ENCODE results near the gene OR6F1. TPM values are rescaled to one million over a fixed set of nuclear protein-coding genes. Genes with fewer than 3 reads are reported as not detected.

OR6F1 gene
- total RNA-seq, 1 donor from 2014 or later: not detected

- Histone ChIP-seq H3K79me2 (ENCODE audit: insufficient read depth, low read length) (no peaks in the 10 kb centered on the region), H2AFZ (ENCODE audit: low read depth, low read length) (no peak overlapping the region), H3K9me3 (ENCODE audit: insufficient read depth, low read depth, low read length) (peaks cover 10% of the 10 kb centered on the region), H3K36me3 (ENCODE audit: insufficient read depth, low read length) (no peaks in the 10 kb centered on the region), H3K4me2 (ENCODE audit: low read length) (no peak overlapping the region), H3K4me3 (ENCODE audit: insufficient read depth, low read depth, low read length) (no peak overlapping the region), H4K20me1 (ENCODE audit: insufficient read depth, low read length) (no peaks in the 10 kb centered on the region), H3K9ac (ENCODE audit: low read length) (no peak overlapping the region), H3K27ac (ENCODE audit: low read depth, low read length) (no peak overlapping the region), H3K27me3 (ENCODE audit: insufficient read depth, low read length) (no peaks in the 10 kb centered on the region), H3K4me1 (ENCODE audit: insufficient read depth, low read length) (peaks cover 8% of the 10 kb centered on the region)
- Mint-ChIP-seq H3K4me1 (ENCODE audit: low read depth, unreplicated experiment) (peaks cover 6% of the 10 kb centered on the region), H3K27me3 (ENCODE audit: low read depth, unreplicated experiment) (no peaks in the 10 kb centered on the region), H3K36me3 (ENCODE audit: low read depth, unreplicated experiment) (no peaks in the 10 kb centered on the region), H3K9me3 (ENCODE audit: unreplicated experiment) (peaks cover 2% of the 10 kb centered on the region), H3K27ac (ENCODE audit: unreplicated experiment) (no peak overlapping the region), H3K4me3 (ENCODE audit: unreplicated experiment) (no peak overlapping the region)
- TF ChIP-seq EZH2 (IDR thresholded peaks at IDR 0.05; ENCODE audit: insufficient read depth, low read length): no peak
- no peak for TF ChIP-seq CTCF (IDR thresholded peaks at IDR 0.05; ENCODE audit: insufficient read depth, low read depth, low read length)
- DNase-seq (ENCODE audit: low read depth) (no peak), FAIRE-seq (no peak)
Measured at GRCh38 chr1:247749870-247750269, 33.4 kb upstream of the OR6F1 start.

- H3K36me3 Mint-ChIP-seq (ENCODE audit: low read depth, unreplicated experiment): no peaks in the 10 kb centered on the region
- FAIRE-seq (no peak), DNase-seq (ENCODE audit: low read depth) (no peak)
- H3K9ac ChIP-seq (ENCODE audit: low read length): peak within 1 kb of the TSS; percentile 48
- H3K27me3 ChIP-seq (ENCODE audit: insufficient read depth, low read length): no peaks in the 10 kb centered on the region
- no peak within 1 kb of the TSS for H3K4me3 ChIP-seq (ENCODE audit: insufficient read depth, low read depth, low read length)
- peaks cover 2% of the 10 kb centered on the region for H3K9me3 Mint-ChIP-seq (ENCODE audit: unreplicated experiment)
- H3K4me2 ChIP-seq (ENCODE audit: low read length): peak within 1 kb of the TSS; percentile 21
- no peaks in the 10 kb centered on the region for H3K79me2 ChIP-seq (ENCODE audit: insufficient read depth, low read length)
- peak within 1 kb of the TSS; percentile 27 for H3K4me3 Mint-ChIP-seq (ENCODE audit: unreplicated experiment)
- no peaks in the 10 kb centered on the region for H3K27me3 Mint-ChIP-seq (ENCODE audit: low read depth, unreplicated experiment)
- peak within 1 kb of the TSS; percentile 96 for H3K27ac Mint-ChIP-seq (ENCODE audit: unreplicated experiment)
- H4K20me1 ChIP-seq (ENCODE audit: insufficient read depth, low read length): no peaks in the 10 kb centered on the region
- peak within 1 kb of the TSS; percentile 80 for H3K27ac ChIP-seq (ENCODE audit: low read depth, low read length)
- H3K4me1 Mint-ChIP-seq (ENCODE audit: low read depth, unreplicated experiment): peaks cover 6% of the 10 kb centered on the region
- no peak within 1 kb of the TSS for H2AFZ ChIP-seq (ENCODE audit: low read depth, low read length)
- peaks cover 8% of the 10 kb centered on the region for H3K4me1 ChIP-seq (ENCODE audit: insufficient read depth, low read length)
- peaks cover 10% of the 10 kb centered on the region for H3K9me3 ChIP-seq (ENCODE audit: insufficient read depth, low read depth, low read length)
- TF ChIP-seq CTCF (IDR thresholded peaks at IDR 0.05; ENCODE audit: insufficient read depth, low read depth, low read length): no peak
- no peak for TF ChIP-seq EZH2 (IDR thresholded peaks at IDR 0.05; ENCODE audit: insufficient read depth, low read length)
- no peaks in the 10 kb centered on the region for H3K36me3 ChIP-seq (ENCODE audit: insufficient read depth, low read length)
Measured at GRCh38 chr1:247748041-247748440, 31.6 kb upstream of the OR6F1 start, which contains the start of gene OR14A2. TSS of gene OR14A2 (minus strand) at chr1:247748141.

GRCh38 chr1:247747616-247748015 lies 31.2 kb upstream of the OR6F1 start:
- H3K4me3 ChIP-seq (ENCODE audit: insufficient read depth, low read depth, low read length): no peak overlapping the region
- no peaks in the 10 kb centered on the region for H3K27me3 Mint-ChIP-seq (ENCODE audit: low read depth, unreplicated experiment)
- H3K9ac ChIP-seq (ENCODE audit: low read length): peak overlapping the region; percentile 48
- peak overlapping the region; percentile 21 for H3K4me2 ChIP-seq (ENCODE audit: low read length)
- H3K79me2 ChIP-seq (ENCODE audit: insufficient read depth, low read length): no peaks in the 10 kb centered on the region
- no peaks in the 10 kb centered on the region for H3K27me3 ChIP-seq (ENCODE audit: insufficient read depth, low read length)
- peaks cover 6% of the 10 kb centered on the region for H3K4me1 Mint-ChIP-seq (ENCODE audit: low read depth, unreplicated experiment)
- no peaks in the 10 kb centered on the region for H3K36me3 Mint-ChIP-seq (ENCODE audit: low read depth, unreplicated experiment)
- FAIRE-seq: no peak
- H3K9me3 Mint-ChIP-seq (ENCODE audit: unreplicated experiment): peaks cover 2% of the 10 kb centered on the region
- TF ChIP-seq EZH2 (IDR thresholded peaks at IDR 0.05; ENCODE audit: insufficient read depth, low read length): no peak
- no peak for TF ChIP-seq CTCF (IDR thresholded peaks at IDR 0.05; ENCODE audit: insufficient read depth, low read depth, low read length)
- H3K4me1 ChIP-seq (ENCODE audit: insufficient read depth, low read length): peaks cover 8% of the 10 kb centered on the region
- H4K20me1 ChIP-seq (ENCODE audit: insufficient read depth, low read length): no peaks in the 10 kb centered on the region
- peak overlapping the region; percentile 27 for H3K4me3 Mint-ChIP-seq (ENCODE audit: unreplicated experiment)
- no peak overlapping the region for H2AFZ ChIP-seq (ENCODE audit: low read depth, low read length)
- H3K27ac Mint-ChIP-seq (ENCODE audit: unreplicated experiment): peak overlapping the region; percentile 96
- peak; percentile 61 for DNase-seq (ENCODE audit: low read depth)
- no peaks in the 10 kb centered on the region for H3K36me3 ChIP-seq (ENCODE audit: insufficient read depth, low read length)
- peak overlapping the region; percentile 80 for H3K27ac ChIP-seq (ENCODE audit: low read depth, low read length)
- H3K9me3 ChIP-seq (ENCODE audit: insufficient read depth, low read depth, low read length): peaks cover 10% of the 10 kb centered on the region

All from astrocyte (in vitro differentiated cells and primary cell).